Vagina (tissue), 2 donors: ENCODE data around the gene ELAVL4.
"Not testable (repeated sequence)": the region's sequence is repeated elsewhere in the genome, so short reads cannot be mapped to it uniquely, and the experiment has no call there.

Source experiments
- POLR2A ChIP-seq, 2 donors: fragments of 450-650 bp; IDR thresholded peaks; one replicate each; pipeline ENCODE4 v1.6.1; 2017; ENCODE audit warnings: antibody characterized with exemption in 2 of 2, mild to moderate bottlenecking in 2 of 2, moderate library complexity in 2 of 2
- TF ChIP-seq, protein P1 (sequence below), 3 experiments: fragments of 450-650 bp in 2 of 3; fragments of 200-600 bp in 1 of 3; sonication (generic) in 1 of 3; IDR thresholded peaks; one replicate each; pipeline ENCODE4 v1.5.1; 2017 to 2019; ENCODE audit warnings: antibody characterized with exemption in 3 of 3, mild to moderate bottlenecking in 2 of 3, moderate library complexity in 2 of 3

GRCh38 chr1:50166351-50166750 is 57.6 kb downstream of the ELAVL4 start:
- TF ChIP-seq, protein P1, sequence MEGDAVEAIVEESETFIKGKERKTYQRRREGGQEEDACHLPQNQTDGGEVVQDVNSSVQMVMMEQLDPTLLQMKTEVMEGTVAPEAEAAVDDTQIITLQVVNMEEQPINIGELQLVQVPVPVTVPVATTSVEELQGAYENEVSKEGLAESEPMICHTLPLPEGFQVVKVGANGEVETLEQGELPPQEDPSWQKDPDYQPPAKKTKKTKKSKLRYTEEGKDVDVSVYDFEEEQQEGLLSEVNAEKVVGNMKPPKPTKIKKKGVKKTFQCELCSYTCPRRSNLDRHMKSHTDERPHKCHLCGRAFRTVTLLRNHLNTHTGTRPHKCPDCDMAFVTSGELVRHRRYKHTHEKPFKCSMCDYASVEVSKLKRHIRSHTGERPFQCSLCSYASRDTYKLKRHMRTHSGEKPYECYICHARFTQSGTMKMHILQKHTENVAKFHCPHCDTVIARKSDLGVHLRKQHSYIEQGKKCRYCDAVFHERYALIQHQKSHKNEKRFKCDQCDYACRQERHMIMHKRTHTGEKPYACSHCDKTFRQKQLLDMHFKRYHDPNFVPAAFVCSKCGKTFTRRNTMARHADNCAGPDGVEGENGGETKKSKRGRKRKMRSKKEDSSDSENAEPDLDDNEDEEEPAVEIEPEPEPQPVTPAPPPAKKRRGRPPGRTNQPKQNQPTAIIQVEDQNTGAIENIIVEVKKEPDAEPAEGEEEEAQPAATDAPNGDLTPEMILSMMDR (IDR thresholded peaks at IDR 0.05) = not testable (repeated sequence)
- TF ChIP-seq POLR2A (IDR thresholded peaks at IDR 0.05) = not testable (repeated sequence)
